HG03378 (cell line): ENCODE results near the gene TMEM92.
"Not testable (repeated sequence)": the region's sequence is repeated elsewhere in the genome, so short reads cannot be mapped to it uniquely, and the experiment has no call there.

ENCODE experiments used
- ATAC-seq: cut with Tn5 transposase; IDR thresholded peaks from one replicate; pipeline ENCODE4 v1.9.1; 2021; ENCODE audit warnings: mild to moderate bottlenecking, moderate library complexity; ENCODE audit not compliant: unreplicated experiment

Gene TMEM92

GRCh38 chr17:50261051-50261915 is 13.0 kb upstream of the TMEM92 start:
- ATAC-seq, result no peak

- no peak for ATAC-seq
These were observed 12.1 kb upstream of the TMEM92 start for GRCh38 chr17:50262001-50262794.

DNA sequence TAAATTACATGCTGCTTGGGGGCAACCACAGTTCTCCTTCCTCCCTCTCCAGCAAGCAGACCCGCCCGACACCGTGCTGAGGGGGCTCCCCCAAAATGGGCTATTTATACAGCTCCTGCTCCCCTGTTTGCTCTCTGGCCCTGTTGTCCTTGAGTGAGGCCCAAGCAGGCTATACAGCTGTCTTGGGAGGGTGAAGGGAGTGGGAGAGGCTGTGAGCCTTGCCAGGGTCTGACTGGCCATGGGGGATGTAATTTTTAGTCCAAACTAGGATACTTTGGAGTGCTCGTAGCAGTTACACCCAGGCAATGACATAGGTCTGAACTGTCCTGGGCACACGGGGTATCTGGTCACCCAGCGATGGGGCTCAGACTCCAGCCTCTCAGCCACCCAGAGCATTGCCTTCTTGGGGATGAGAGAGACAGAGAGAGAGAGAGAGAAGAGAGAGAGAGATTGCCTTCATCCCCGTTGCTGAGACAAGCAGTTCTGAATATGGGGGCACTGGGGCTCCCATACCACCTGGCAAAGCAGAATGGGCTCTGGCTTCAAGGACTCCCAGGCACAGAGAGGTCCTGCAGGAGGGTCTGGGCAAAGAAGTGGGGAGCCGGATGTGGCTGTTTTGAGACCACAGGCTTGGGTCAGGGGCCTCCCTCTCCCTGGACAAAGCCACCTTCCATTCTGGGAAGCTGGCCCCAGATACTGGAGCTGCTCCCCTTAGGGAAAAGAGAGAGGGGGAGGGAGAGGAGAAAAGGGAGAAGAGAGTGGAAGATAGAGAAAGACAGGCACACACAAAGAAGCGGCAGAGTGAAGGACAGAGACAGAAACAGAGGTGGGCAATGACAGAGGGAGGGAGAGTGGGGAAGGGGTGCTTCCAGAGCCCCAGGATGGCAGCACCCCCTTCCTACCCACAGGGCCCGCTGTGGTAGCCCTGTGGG is 10.7 kb upstream of the TMEM92 start:
- no peak for ATAC-seq

GRCh38 chr17:50264263-50265113 is 9.8 kb upstream of the TMEM92 start:
- no peak for ATAC-seq

DNA sequence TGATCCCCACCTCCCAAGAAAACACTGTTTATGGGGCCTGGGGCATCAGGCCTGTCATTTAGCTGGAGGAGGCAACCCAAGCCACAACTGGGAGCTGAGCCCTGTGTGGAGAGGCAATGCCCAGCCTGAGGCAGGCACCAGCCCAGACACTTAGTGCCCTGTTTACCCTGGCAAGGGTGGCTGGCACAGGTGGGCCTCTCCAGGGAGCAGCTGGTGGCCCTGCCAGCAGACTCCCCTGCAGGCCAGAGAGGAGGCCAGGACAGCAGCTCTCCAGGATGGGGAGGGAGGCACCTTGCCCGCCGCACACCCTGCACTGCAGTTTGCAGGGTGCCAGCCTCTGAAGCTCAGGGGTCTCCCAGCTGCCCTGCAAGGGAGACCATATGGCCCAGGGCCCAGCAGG is 9.1 kb upstream of the TMEM92 start:
- no peak for ATAC-seq

GRCh38 chr17:50265690-50266315 is 8.5 kb upstream of the TMEM92 start:
- no peak for ATAC-seq

- no peak for ATAC-seq
These were observed 7.7 kb upstream of the TMEM92 start for GRCh38 chr17:50266384-50267073.

- ATAC-seq, result no peak
These were observed 7.0 kb upstream of the TMEM92 start for GRCh38 chr17:50267074-50267841.

GRCh38 chr17:50268026-50268425 is 6.2 kb upstream of the TMEM92 start:
- ATAC-seq, result no peak

- no peak for ATAC-seq
These were observed 5.5 kb upstream of the TMEM92 start for GRCh38 chr17:50268743-50269275.

- no peak for ATAC-seq
These were observed 4.5 kb upstream of the TMEM92 start for GRCh38 chr17:50269477-50270434.

DNA sequence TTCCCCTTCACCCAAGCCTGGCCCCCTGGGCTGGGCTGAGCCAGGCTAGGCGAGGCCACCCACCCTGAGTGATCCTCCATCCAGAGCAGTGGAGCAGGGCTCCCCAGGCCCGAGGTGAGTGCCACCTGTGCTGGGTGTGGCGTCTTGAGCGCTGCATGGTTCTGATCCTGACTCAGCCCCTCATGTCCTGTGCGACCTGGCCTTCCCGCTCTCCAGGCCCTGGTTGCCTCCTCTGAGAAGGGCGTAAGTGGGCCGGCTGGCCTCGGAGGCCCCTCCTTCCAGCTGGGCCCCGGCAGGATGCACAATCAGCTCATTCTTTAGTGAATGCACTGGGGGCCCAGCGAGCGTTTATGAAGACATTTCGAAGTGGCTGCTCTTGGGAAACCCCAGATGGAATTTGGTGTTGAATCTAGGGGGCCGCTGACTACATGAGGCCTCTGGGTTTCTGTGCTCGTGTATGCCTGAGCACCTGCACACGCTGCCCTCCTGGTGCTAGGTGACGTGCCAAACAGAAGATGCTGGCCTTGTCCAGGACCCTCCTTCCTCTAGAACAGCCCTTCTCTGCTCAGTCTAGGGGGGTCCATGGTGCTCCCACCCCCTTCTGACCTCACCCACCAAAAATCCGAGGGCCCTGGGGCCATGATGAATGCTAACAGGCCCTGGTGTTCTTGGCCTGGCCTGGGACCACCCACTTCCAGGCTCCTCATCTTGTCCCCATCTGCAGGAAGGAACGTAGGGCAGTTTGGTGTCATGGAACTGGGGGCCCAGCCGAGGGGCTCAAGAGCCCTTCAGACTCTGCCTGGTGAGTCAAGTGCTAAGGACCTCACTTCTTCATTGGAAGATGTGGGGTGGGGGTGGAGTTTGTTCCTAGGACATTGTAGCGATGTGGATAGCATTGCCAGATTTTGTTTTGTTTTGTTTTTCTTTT is 3.6 kb upstream of the TMEM92 start:
- ATAC-seq, result no peak

- ATAC-seq, result not testable (repeated sequence)
These were observed 2.9 kb upstream of the TMEM92 start for GRCh38 chr17:50271363-50271750.

GRCh38 chr17:50272246-50272645 is 2.0 kb upstream of the TMEM92 start:
- no peak for ATAC-seq

- ATAC-seq, result no peak
These were observed 1.3 kb upstream of the TMEM92 start for GRCh38 chr17:50272711-50273653.
